Measurements from ENCODE around the gene HACD2.

The HACD2 gene

DNA sequence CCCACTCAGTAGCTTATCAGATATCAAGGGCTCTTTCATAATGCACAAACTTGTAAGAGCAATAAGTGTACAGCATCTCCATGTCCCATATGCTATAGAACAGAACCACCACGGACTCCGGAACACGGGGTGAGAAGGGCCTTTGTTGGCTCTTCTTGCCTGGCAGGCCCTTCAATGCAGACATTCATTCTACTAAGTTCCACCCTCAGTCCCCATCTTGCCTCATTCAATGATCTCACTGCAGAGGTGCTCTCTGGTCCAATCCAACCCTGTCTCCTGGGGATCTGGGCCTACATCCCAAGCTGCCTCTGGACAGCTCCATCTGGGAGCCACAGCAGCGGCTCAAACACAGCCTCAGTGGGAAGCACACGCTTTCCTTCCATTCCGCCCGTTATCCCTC, 16.8 kb downstream of the HACD2 start:
- no peaks in the 10 kb centered on the region for H3F3A ChIP-seq (ENCODE audit: insufficient read depth, low read length)
- H3K9me2 ChIP-seq (replicated peaks; ENCODE audit: insufficient read depth, low read length): no peaks in the 10 kb centered on the region
- no peak for TF ChIP-seq EZH2phosphoT487 (IDR thresholded peaks at IDR 0.05; ENCODE audit: low read length)
- no peak for TF ChIP-seq EZH2 (optimal IDR thresholded peaks at IDR 0.05; ENCODE audit: low read depth, low read length)
- TF ChIP-seq, protein P1, sequence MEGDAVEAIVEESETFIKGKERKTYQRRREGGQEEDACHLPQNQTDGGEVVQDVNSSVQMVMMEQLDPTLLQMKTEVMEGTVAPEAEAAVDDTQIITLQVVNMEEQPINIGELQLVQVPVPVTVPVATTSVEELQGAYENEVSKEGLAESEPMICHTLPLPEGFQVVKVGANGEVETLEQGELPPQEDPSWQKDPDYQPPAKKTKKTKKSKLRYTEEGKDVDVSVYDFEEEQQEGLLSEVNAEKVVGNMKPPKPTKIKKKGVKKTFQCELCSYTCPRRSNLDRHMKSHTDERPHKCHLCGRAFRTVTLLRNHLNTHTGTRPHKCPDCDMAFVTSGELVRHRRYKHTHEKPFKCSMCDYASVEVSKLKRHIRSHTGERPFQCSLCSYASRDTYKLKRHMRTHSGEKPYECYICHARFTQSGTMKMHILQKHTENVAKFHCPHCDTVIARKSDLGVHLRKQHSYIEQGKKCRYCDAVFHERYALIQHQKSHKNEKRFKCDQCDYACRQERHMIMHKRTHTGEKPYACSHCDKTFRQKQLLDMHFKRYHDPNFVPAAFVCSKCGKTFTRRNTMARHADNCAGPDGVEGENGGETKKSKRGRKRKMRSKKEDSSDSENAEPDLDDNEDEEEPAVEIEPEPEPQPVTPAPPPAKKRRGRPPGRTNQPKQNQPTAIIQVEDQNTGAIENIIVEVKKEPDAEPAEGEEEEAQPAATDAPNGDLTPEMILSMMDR (IDR thresholded peaks at IDR 0.05; ENCODE audit: low read length): no peak
- no peaks in the 10 kb centered on the region for H3K27me3 ChIP-seq (replicated peaks; ENCODE audit: insufficient read depth, low read length)
- no peaks in the 10 kb centered on the region for H4K20me1 ChIP-seq (ENCODE audit: insufficient read depth, low read length)
- H3K4me2 ChIP-seq (ENCODE audit: low read depth, low read length): no peak overlapping the region
- no peaks in the 10 kb centered on the region for H3K36me3 ChIP-seq (replicated peaks; ENCODE audit: insufficient read depth, low read length)
- no peak overlapping the region for H2AFZ ChIP-seq (ENCODE audit: low read length)
- H3K4me3 ChIP-seq (ENCODE audit: low read length): no peak overlapping the region
- H3K27ac ChIP-seq (ENCODE audit: low read length): no peak overlapping the region
- H3K9ac ChIP-seq (ENCODE audit: low read length): no peak overlapping the region
- H3K4me1 ChIP-seq (ENCODE audit: low read length): no peaks in the 10 kb centered on the region
- no peak for DNase-seq
- H3K9me3 ChIP-seq (replicated peaks; ENCODE audit: insufficient read depth, low read length): no peaks in the 10 kb centered on the region
- no peaks in the 10 kb centered on the region for H3K79me2 ChIP-seq (ENCODE audit: low read length)

DNA sequence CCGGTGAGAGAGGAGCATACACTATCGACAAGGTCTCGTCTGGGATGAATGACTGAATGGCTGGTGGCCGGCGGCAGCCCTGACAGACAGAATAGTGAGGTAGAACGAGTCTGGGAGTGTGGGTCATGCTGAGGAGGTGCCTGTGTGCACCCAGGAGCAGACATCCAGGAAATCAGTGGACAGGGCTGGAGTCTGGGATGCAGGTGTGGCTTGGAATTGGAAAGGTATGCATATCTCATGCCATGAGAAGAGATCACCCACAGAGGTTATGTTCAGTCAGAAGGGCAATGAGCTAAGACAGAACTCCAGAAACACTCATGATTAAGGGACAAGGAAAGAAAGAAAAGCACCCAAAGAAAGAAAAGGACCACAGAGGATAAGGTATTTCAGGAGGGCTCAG, 20.8 kb downstream of the HACD2 start:
- H3K4me2 ChIP-seq (ENCODE audit: low read depth, low read length): no peak overlapping the region
- no peak overlapping the region for H3K9ac ChIP-seq (ENCODE audit: low read length)
- H4K20me1 ChIP-seq (ENCODE audit: insufficient read depth, low read length): no peaks in the 10 kb centered on the region
- no peaks in the 10 kb centered on the region for H3K79me2 ChIP-seq (ENCODE audit: low read length)
- H3F3A ChIP-seq (ENCODE audit: insufficient read depth, low read length): no peaks in the 10 kb centered on the region
- no peaks in the 10 kb centered on the region for H3K9me3 ChIP-seq (replicated peaks; ENCODE audit: insufficient read depth, low read length)
- no peak for DNase-seq
- H3K4me3 ChIP-seq (ENCODE audit: low read length): no peak overlapping the region
- no peaks in the 10 kb centered on the region for H3K4me1 ChIP-seq (ENCODE audit: low read length)
- no peak for TF ChIP-seq EZH2phosphoT487 (IDR thresholded peaks at IDR 0.05; ENCODE audit: low read length)
- TF ChIP-seq, protein P1 (IDR thresholded peaks at IDR 0.05; ENCODE audit: low read length): no peak
- TF ChIP-seq EZH2 (optimal IDR thresholded peaks at IDR 0.05; ENCODE audit: low read depth, low read length): no peak
- H3K9me2 ChIP-seq (replicated peaks; ENCODE audit: insufficient read depth, low read length): no peaks in the 10 kb centered on the region
- H2AFZ ChIP-seq (ENCODE audit: low read length): no peak overlapping the region
- no peaks in the 10 kb centered on the region for H3K36me3 ChIP-seq (replicated peaks; ENCODE audit: insufficient read depth, low read length)
- H3K27me3 ChIP-seq (replicated peaks; ENCODE audit: insufficient read depth, low read length): no peaks in the 10 kb centered on the region
- H3K27ac ChIP-seq (ENCODE audit: low read length): no peak overlapping the region

DNA sequence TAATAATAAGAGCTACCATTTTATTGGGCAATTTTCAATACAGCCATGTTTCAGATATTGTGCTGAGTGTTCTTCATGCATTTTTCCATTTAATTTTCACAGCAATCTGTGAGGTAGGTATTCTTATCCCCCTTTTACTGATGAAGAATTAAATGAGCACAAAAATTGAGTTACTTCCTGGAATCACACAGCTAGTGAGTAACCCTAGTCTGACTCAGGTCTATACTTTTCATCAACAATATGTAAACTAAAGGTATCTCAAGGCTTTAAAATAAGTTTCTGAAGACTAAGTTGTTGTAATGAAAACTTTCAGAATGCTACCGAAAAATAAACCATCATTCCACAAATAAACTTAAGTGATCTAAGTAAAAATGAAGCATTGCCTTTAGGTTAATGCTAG, 22.3 kb downstream of the HACD2 start:
- TF ChIP-seq EZH2 (optimal IDR thresholded peaks at IDR 0.05; ENCODE audit: low read depth, low read length): no peak
- TF ChIP-seq, protein P1 (IDR thresholded peaks at IDR 0.05; ENCODE audit: low read length): no peak
- TF ChIP-seq EZH2phosphoT487 (IDR thresholded peaks at IDR 0.05; ENCODE audit: low read length): no peak
- no peak for DNase-seq
- H3F3A ChIP-seq (ENCODE audit: insufficient read depth, low read length): no peaks in the 10 kb centered on the region
- H3K36me3 ChIP-seq (replicated peaks; ENCODE audit: insufficient read depth, low read length): no peaks in the 10 kb centered on the region
- peaks cover 5% of the 10 kb centered on the region; the same call in 1 of the 2 replicates for H3K79me2 ChIP-seq (ENCODE audit: low read length)
- no peaks in the 10 kb centered on the region for H3K9me2 ChIP-seq (replicated peaks; ENCODE audit: insufficient read depth, low read length)
- H3K27me3 ChIP-seq (replicated peaks; ENCODE audit: insufficient read depth, low read length): no peaks in the 10 kb centered on the region
- no peak overlapping the region for H3K9ac ChIP-seq (ENCODE audit: low read length)
- H3K4me2 ChIP-seq (ENCODE audit: low read depth, low read length): no peak overlapping the region
- no peak overlapping the region for H2AFZ ChIP-seq (ENCODE audit: low read length)
- no peak overlapping the region for H3K27ac ChIP-seq (ENCODE audit: low read length)
- no peak overlapping the region for H3K4me3 ChIP-seq (ENCODE audit: low read length)
- no peaks in the 10 kb centered on the region for H3K4me1 ChIP-seq (ENCODE audit: low read length)
- H4K20me1 ChIP-seq (ENCODE audit: insufficient read depth, low read length): no peaks in the 10 kb centered on the region
- no peaks in the 10 kb centered on the region for H3K9me3 ChIP-seq (replicated peaks; ENCODE audit: insufficient read depth, low read length)
